Cardiac muscle cell (in vitro differentiated cells and primary cell): ENCODE measurements around the gene ERICH2. TPM values are rescaled to one million over a fixed set of nuclear protein-coding genes. Genes with fewer than 3 reads are reported as not detected.

ENCODE experiments used
- DNase-seq, 2 donors: peaks; one replicate each; pipeline versions ENCODE4 v3.0.0 to v3.0.0-alpha.2; 2010 to 2017; ENCODE audit warnings: low read depth in 1 of 2, low spot score in 1 of 2
- H3K27ac ChIP-seq: fragments of 200-600 bp; sonication (generic); 2 replicates; pipeline ENCODE4 v1.5.1; 2016
- H3K27me3 ChIP-seq: fragments of 200-600 bp; sonication (generic); 2 replicates; pipeline ENCODE4 v1.6.0; 2016; ENCODE audit warnings: control low read depth
- H3K36me3 ChIP-seq: fragments of 200-600 bp; sonication (generic); 2 replicates; pipeline ENCODE4 v1.5.1; 2016; ENCODE audit warnings: control low read depth
- H3K4me1 ChIP-seq: fragments of 200-600 bp; sonication (generic); 2 replicates; pipeline ENCODE4 v1.8.1; 2017; ENCODE audit warnings: low read depth, mild to moderate bottlenecking, mixed run types
- H3K4me3 ChIP-seq: fragments of 200-600 bp; sonication (generic); 2 replicates; pipeline ENCODE4 v1.5.1; 2016; ENCODE audit warnings: mild to moderate bottlenecking
- H3K9me3 ChIP-seq: fragments of 200-600 bp; sonication (generic); 2 replicates; pipeline ENCODE4 v1.5.1; 2017; ENCODE audit warnings: low read depth, mild to moderate bottlenecking, control low read depth
- polyA plus RNA-seq: library from polyadenylated mRNA; unstranded; fragments of >200 nt; fragmentation: Nextera tagmentation; extraction: Ambion mirVana; gene quantifications from 2 replicates; pipeline ENCODE4 v1.2.1, GENCODE V29; 2016
- total RNA-seq: library from RNA; depleted of rRNA; stranded (reverse); fragments of >200 nt; gene quantifications from 2 replicates; pipeline ENCODE4 v1.2.3, GENCODE V29; 2016
- TF ChIP-seq, protein P1 (sequence below): IDR thresholded peaks from 2 replicates; pipeline ENCODE4 v1.5.1; 2012; ENCODE audit warnings: low read depth, mild to moderate bottlenecking, low read length

ERICH2 gene
- total and polyA plus RNA-seq, 2 experiments from 2014 or later, result 1.5 to 6.2 TPM

DNA sequence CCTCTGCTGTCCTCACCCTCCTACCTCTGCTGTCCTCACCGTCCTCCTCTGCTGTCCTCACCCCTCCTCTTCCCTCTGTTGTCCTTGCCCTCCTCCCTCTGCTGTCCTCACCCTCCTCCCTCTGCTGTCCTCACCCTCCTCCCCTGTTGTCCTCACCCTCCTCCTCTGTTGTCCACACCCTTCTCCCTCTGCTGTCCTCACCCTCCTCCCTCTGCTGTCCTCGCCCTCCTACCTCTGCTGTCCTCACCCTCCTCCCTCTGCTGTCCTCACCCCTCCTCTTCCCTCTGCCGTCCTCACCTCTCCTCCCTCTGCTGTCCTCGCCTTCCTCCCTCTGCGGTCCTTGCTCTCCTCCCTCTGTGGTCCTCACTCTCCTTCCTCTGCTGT lies 58.3 kb downstream of the ERICH2 start:
- Histone ChIP-seq H3K9me3 (no peaks in the 10 kb centered on the region), H3K27ac (no peak overlapping the region), H3K36me3 (no peaks in the 10 kb centered on the region), H3K4me1 (no peaks in the 10 kb centered on the region), H3K4me3 (no peak overlapping the region), H3K27me3 (peaks cover 42% of the 10 kb centered on the region)
- TF ChIP-seq, protein P1, sequence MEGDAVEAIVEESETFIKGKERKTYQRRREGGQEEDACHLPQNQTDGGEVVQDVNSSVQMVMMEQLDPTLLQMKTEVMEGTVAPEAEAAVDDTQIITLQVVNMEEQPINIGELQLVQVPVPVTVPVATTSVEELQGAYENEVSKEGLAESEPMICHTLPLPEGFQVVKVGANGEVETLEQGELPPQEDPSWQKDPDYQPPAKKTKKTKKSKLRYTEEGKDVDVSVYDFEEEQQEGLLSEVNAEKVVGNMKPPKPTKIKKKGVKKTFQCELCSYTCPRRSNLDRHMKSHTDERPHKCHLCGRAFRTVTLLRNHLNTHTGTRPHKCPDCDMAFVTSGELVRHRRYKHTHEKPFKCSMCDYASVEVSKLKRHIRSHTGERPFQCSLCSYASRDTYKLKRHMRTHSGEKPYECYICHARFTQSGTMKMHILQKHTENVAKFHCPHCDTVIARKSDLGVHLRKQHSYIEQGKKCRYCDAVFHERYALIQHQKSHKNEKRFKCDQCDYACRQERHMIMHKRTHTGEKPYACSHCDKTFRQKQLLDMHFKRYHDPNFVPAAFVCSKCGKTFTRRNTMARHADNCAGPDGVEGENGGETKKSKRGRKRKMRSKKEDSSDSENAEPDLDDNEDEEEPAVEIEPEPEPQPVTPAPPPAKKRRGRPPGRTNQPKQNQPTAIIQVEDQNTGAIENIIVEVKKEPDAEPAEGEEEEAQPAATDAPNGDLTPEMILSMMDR, result no peak
- no peak for DNase-seq

- Histone ChIP-seq H3K4me3 (no peak overlapping the region), H3K27ac (no peak overlapping the region), H3K4me1 (no peaks in the 10 kb centered on the region), H3K36me3 (no peaks in the 10 kb centered on the region), H3K9me3 (no peaks in the 10 kb centered on the region), H3K27me3 (peaks cover 36% of the 10 kb centered on the region)
- TF ChIP-seq, protein P1, result no peak
- no peak for DNase-seq
Measured at GRCh38 chr2:170829036-170829435, 58.9 kb downstream of the ERICH2 start.

- TF ChIP-seq, protein P1, result no peak
- H3K4me3 ChIP-seq, result no peak overlapping the region
Measured at GRCh38 chr2:170830166-170830565, 60.0 kb downstream of the ERICH2 start.

DNA sequence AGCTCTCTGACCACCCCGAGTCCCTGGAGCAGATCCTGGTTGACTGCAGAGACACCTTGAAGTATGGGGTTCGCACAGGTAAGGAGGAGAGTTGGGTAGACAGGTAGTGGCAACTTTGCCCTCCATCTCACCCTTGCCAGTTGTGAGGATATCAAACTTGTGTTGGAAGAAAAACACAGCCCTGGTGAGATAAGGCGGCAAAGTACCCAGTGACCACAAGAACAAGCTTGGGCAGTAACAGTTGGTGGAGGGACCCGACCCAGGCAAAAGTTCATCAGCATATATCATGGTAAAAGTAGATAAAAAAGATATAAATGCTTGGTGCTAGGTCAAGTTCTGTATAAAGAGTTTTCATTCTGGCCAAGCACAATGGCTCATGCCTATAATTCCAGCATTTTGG lies 60.9 kb downstream of the ERICH2 start:
- no peak for DNase-seq
- Histone ChIP-seq H3K27me3 (peaks cover 16% of the 10 kb centered on the region), H3K4me1 (no peaks in the 10 kb centered on the region), H3K27ac (no peak overlapping the region), H3K9me3 (no peaks in the 10 kb centered on the region), H3K4me3 (no peak overlapping the region), H3K36me3 (no peaks in the 10 kb centered on the region)
- TF ChIP-seq, protein P1, result no peak

More at GRCh38 chr2:170830166-170830565, 60.0 kb downstream of the ERICH2 start:
- no peak for DNase-seq
- H3K27me3 ChIP-seq, result peaks cover 25% of the 10 kb centered on the region
- H3K36me3 ChIP-seq, result no peaks in the 10 kb centered on the region
- H3K4me1 ChIP-seq, result no peaks in the 10 kb centered on the region
- no peaks in the 10 kb centered on the region for H3K9me3 ChIP-seq
- H3K27ac ChIP-seq, result no peak overlapping the region

GRCh38 chr2:170836027-170836426 lies 65.8 kb downstream of the ERICH2 start:
- Histone ChIP-seq H3K4me3 (no peak overlapping the region), H3K4me1 (no peaks in the 10 kb centered on the region), H3K9me3 (no peaks in the 10 kb centered on the region), H3K36me3 (no peaks in the 10 kb centered on the region), H3K27ac (no peak overlapping the region), H3K27me3 (no peaks in the 10 kb centered on the region)
- TF ChIP-seq, protein P1, result no peak
- DNase-seq, result no peak

DNA sequence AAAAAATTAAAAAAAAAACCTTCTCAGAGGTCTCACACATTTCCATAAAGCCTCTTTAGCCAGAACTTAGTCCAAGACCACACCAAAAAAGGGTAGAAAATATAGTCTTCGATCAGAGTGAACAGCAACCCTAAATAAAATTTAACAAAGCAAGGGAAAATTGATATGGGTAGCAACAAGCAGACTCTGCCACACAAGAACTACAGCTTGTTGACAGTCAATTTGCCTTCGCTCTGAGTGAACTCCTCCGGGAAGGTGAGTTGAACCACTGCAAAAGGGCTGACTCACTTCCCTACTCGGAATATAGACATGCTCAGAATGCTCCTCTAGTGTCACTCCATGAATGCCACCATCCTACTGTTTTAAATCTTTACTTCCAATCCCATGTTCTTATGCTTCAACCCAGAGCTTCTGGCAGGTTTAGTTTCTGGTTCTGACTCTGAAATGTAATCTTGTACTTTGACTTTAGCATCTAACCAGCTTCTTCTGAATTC lies 70.6 kb downstream of the ERICH2 start:
- Histone ChIP-seq H3K4me3 (no peak overlapping the region), H3K4me1 (no peaks in the 10 kb centered on the region), H3K9me3 (no peaks in the 10 kb centered on the region), H3K27ac (no peak overlapping the region), H3K27me3 (no peaks in the 10 kb centered on the region), H3K36me3 (no peaks in the 10 kb centered on the region)
- no peak for DNase-seq
- TF ChIP-seq, protein P1, result no peak
